Measurements from ENCODE around the gene IRF1. TPM values are rescaled to one million over a fixed set of nuclear protein-coding genes. Genes with fewer than 3 reads are reported as not detected.

IRF1 gene
- total and polyA plus RNA-seq, 2 of the 8 experiments (the other 6 are each of a cell fraction or from before 2014, with no cell fraction given): 4.0 to 8.5 TPM

DNA sequence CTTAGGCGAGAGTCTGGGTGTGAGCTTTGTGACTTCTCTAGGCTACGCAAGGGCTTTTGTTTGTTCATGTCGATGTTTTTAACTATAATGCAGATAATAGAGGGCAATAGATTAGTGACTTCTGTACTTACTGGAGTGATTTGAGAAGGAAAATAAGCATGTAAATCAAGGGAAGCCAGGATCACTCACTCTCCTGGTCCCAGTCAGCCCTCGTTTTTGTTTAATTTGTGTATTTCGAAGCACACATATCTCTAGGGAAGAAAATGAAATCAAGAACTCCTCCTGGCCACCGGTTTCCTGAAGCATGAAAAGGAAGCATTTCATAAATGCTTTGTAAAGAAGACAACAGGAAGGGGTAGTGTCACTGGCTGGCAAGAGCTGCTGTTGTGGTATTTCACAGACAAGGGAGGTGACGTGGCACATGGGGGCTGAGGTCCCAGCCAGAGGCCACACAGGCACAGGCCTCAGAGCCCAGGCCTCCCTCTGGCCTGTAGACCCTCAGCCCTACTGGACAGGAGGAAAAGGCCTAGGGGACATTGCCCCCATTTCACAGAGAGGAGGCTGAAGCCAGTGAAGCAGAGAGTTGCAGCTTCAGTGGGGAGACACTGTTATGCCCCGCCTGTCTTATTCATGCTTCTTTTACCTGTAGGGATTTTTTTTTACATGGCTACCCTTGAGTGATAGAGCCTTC is 34.1 kb downstream of the IRF1 start:
- Histone ChIP-seq H3K14ac (ENCODE audit: insufficient read length) (no peak overlapping the region), H2BK12ac (ENCODE audit: low read depth, low read length) (no peak overlapping the region), H3K27me3 (replicated peaks in 1 of 4; ENCODE audit: control insufficient read depth in 3 of 4, extremely low read depth in 1 of 4, insufficient read depth in 3 of 4, low read length in 3 of 4) (peaks cover 0 to 1% (median 0%) of the 10 kb centered on the region in 4 experiments; a peak in 1 of 7 replicates), H4K5ac (ENCODE audit: insufficient read length, low read depth, low read length) (no peak overlapping the region), H2BK5ac (ENCODE audit: low read depth, low read length) (0 out of 2 replicates have a peak overlapping the region, but pooled peaks have one; percentile 9), H4K8ac (ENCODE audit: extremely low read depth, insufficient read depth, low read length) (no peak overlapping the region; the same call in 1 of the 2 replicates), H3K4ac (replicated peaks; ENCODE audit: insufficient read length, low read depth, low read length) (no peak overlapping the region), H3K56ac (replicated peaks; ENCODE audit: insufficient read length, low read depth, low read length) (no peak overlapping the region), H2BK15ac (ENCODE audit: low read length) (peak overlapping the region; percentile 31; the same call in 1 of the 2 replicates), H3K79me2 (ENCODE audit: control insufficient read depth in 1 of 2, insufficient read depth in 2 of 2, low read length in 2 of 2) (no peaks in the 10 kb centered on the region), H3K27ac (ENCODE audit: low read depth, low read length) (no peak overlapping the region), H3K79me1 (ENCODE audit: low read depth, low read length) (no peaks in the 10 kb centered on the region; the same call in 1 of the 2 replicates), H3K4me3 (ENCODE audit: extremely low read depth in 1 of 4, insufficient read depth in 2 of 4, low read depth in 3 of 4, low read length in 4 of 4) (no peak overlapping the region), H4K20me1 (replicated peaks in 1 of 2; ENCODE audit: control insufficient read depth in 1 of 2, insufficient read depth in 2 of 2, low read length in 2 of 2) (no peaks in the 10 kb centered on the region), H3K4me1 (replicated peaks in 1 of 4; ENCODE audit: control insufficient read depth in 3 of 4, insufficient read depth in 4 of 4, low read length in 3 of 4) (peaks cover 1 to 17% (median 5%) of the 10 kb centered on the region in 4 experiments; a peak in 6 of 7 replicates), H3K4me2 (ENCODE audit: insufficient read depth in 1 of 2, low read depth in 2 of 2, low read length in 2 of 2) (no peak overlapping the region), H2BK20ac (ENCODE audit: low read length) (no peak overlapping the region), H4K91ac (replicated peaks; ENCODE audit: insufficient read length, low read length) (no peak overlapping the region), H2AFZ (ENCODE audit: low read length) (no peak overlapping the region), H3K36me3 (ENCODE audit: control insufficient read depth in 2 of 4, insufficient read depth in 4 of 4, low read length in 3 of 4) (no peaks in the 10 kb centered on the region), H2AK5ac (ENCODE audit: low read depth, low read length) (no peak overlapping the region), H3K18ac (ENCODE audit: extremely low read depth, low read length) (0 out of 2 replicates have a peak overlapping the region, but pooled peaks have one; percentile 24), H3K23ac (ENCODE audit: insufficient read length) (no peak overlapping the region), H2BK120ac (replicated peaks; ENCODE audit: low read depth, low read length) (no peak overlapping the region), H3K9ac (replicated peaks in 1 of 4; ENCODE audit: extremely low read depth in 1 of 4, low read depth in 3 of 4, low read length in 3 of 4) (no peak overlapping the region), H3K9me3 (ENCODE audit: insufficient read depth in 2 of 2, low read depth in 1 of 2, low read length in 1 of 2) (no peaks in the 10 kb centered on the region), H3K23me2 (ENCODE audit: low read depth, low read length) (no peaks in the 10 kb centered on the region)
- WGBS, 2 experiments (ENCODE audit: extremely low coverage in 1 of 2, insufficient coverage in 1 of 2, insufficient read length in 1 of 2, insufficient replicate concordance in 2 of 2, low coverage in 1 of 2, low lambda C conversion rate in 2 of 2, missing lambda C conversion rate in 1 of 2): 76% methylated on average over 8 of the region's 8 CpGs; no CpG with 5 or more reads in 1 of the 2 experiments
- DNase-seq (ENCODE audit: low read depth in 1 of 2, low spot score in 2 of 2) (no peak), FAIRE-seq (no peak)
- POLR2A ChIA-PET (ENCODE audit: partially characterized antibody): interaction anchor here (1.1 to 6.1 kb wide), 4 partner anchors 8 to 34 kb away, joined by 3 to 35 read pairs (median 6); partner anchors contain the start of gene IRF1
- TF ChIP-seq SP4 (IDR thresholded peaks at IDR 0.05; ENCODE audit: low read length) (no peak), BRCA1 (IDR thresholded peaks at IDR 0.05; ENCODE audit: low read depth, low read length) (no peak), RFX5 (IDR thresholded peaks at IDR 0.05; ENCODE audit: borderline replicate concordance, low read depth, low read length) (no peak), KDM4A (IDR thresholded peaks at IDR 0.05; ENCODE audit: low read depth, low read length, severe bottlenecking) (no peak), BCL11A (IDR thresholded peaks at IDR 0.05; ENCODE audit: low read depth in 2 of 2, low read length in 2 of 2) (no peak), RBBP5 (IDR thresholded peaks at IDR 0.05; ENCODE audit: borderline replicate concordance, low read depth, low read length) (no peak), HDAC6 (IDR thresholded peaks at IDR 0.05; ENCODE audit: low read depth, low read length) (no peak), CBX5 (IDR thresholded peaks at IDR 0.05; ENCODE audit: low read depth, low read length) (no peak), POU5F1 (IDR thresholded peaks at IDR 0.05; ENCODE audit: low read depth, low read length) (no peak), TAF1 (IDR thresholded peaks at IDR 0.05; ENCODE audit: low read depth, low read length) (no peak)
- TF ChIP-seq, protein P1, sequence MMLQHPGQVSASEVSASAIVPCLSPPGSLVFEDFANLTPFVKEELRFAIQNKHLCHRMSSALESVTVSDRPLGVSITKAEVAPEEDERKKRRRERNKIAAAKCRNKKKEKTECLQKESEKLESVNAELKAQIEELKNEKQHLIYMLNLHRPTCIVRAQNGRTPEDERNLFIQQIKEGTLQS (IDR thresholded peaks at IDR 0.05; ENCODE audit: insufficient read depth, low read depth, low read length): no peak
- CTCF ChIA-PET (ENCODE audit: partially characterized antibody): interaction anchor here (0.6 to 5.3 kb wide), 18 partner anchors 8 to 103 kb away, joined by 3 to 33 read pairs (median 4); partner anchors contain the start of gene IRF1

Measured in H1 (cell line).